SU-DHL-6 (cell line): ENCODE data around the gene LGALS8.

Source experiments
- H2AFZ ChIP-seq: fragments of 200-600 bp; sonication (generic); 2 replicates; pipeline ENCODE4 v1.6.1; 2014; ENCODE audit warnings: low read depth, mild to moderate bottlenecking, moderate library complexity, mixed read lengths, antibody characterized with exemption, low read length; ENCODE audit not compliant: severe bottlenecking
- H3F3A ChIP-seq: fragments of 200-600 bp; shearing (Covaris generic); 2 replicates; pipeline ENCODE4 v1.6.0; 2016; ENCODE audit warnings: antibody characterized with exemption, mild to moderate bottlenecking; ENCODE audit not compliant: insufficient read depth
- H3K27ac ChIP-seq: fragments of 200-600 bp; sonication (generic); 2 replicates; pipeline ENCODE4 v1.5.1; 2016; ENCODE audit warnings: low read depth, mild to moderate bottlenecking, low read length, moderate library complexity, mixed read lengths
- H3K27me3 ChIP-seq: fragments of 200-600 bp; sonication (generic), shearing (Covaris generic); 2 replicates; pipeline ENCODE4 v1.6.0; 2014; ENCODE audit warnings: mild to moderate bottlenecking, low read length
- H3K36me3 ChIP-seq: fragments of 200-600 bp; sonication (generic); 2 replicates; pipeline ENCODE4 v1.6.1; 2014; ENCODE audit warnings: mild to moderate bottlenecking, low read length, mixed read lengths
- H3K4me2 ChIP-seq: fragments of 300-600, 200-600 bp; shearing (Covaris generic), sonication (generic); 2 replicates; pipeline ENCODE4 v1.6.0; 2014; ENCODE audit warnings: low read length, low read depth, mild to moderate bottlenecking; ENCODE audit not compliant: poor library complexity, severe bottlenecking
- H3K4me3 ChIP-seq: fragments of 200-600 bp; sonication (generic); 2 replicates; pipeline ENCODE4 v1.5.1; 2014; ENCODE audit warnings: antibody characterized with exemption, low read length, mild to moderate bottlenecking, mixed read lengths; ENCODE audit not compliant: insufficient read depth, poor library complexity, severe bottlenecking
- H3K79me2 ChIP-seq: fragments of 200-600 bp; sonication (generic); 2 replicates; pipeline ENCODE4 v1.6.1; 2014; ENCODE audit warnings: mild to moderate bottlenecking, low read length, moderate library complexity; ENCODE audit not compliant: insufficient read depth
- H3K9ac ChIP-seq: fragments of 200-600 bp; sonication (generic); 2 replicates; pipeline ENCODE4 v1.7.0; 2014; ENCODE audit warnings: mild to moderate bottlenecking, low read length
- H3K9me2 ChIP-seq: fragments of 200-600 bp; sonication (generic); replicated peaks from 2 replicates; pipeline ENCODE4 v1.6.1; 2014; ENCODE audit warnings: low read length; ENCODE audit not compliant: insufficient read depth
- H3K9me3 ChIP-seq: fragments of 200-600 bp; sonication (generic); 2 replicates; pipeline ENCODE4 v1.6.1; 2014; ENCODE audit warnings: low read length, mixed read lengths; ENCODE audit not compliant: insufficient read depth
- H4K20me1 ChIP-seq: fragments of 200-600 bp; sonication (generic); 2 replicates; pipeline ENCODE4 v1.6.1; 2014; ENCODE audit warnings: low read depth, mild to moderate bottlenecking, antibody characterized with exemption, low read length, moderate library complexity, mixed read lengths
- CTCF ChIP-seq: fragments of 200-600 bp; sonication (generic); IDR thresholded peaks from one replicate; pipeline ENCODE4 v1.5.1; 2017; ENCODE audit warnings: antibody characterized with exemption, mild to moderate bottlenecking, low read length, moderate library complexity; ENCODE audit not compliant: insufficient read depth, poor library complexity, severe bottlenecking
- EZH2phosphoT487 ChIP-seq: fragments of 200-600 bp; sonication (generic), shearing (Covaris generic); conservative IDR thresholded peaks from 2 replicates; pipeline ENCODE4 v1.6.1; 2018; ENCODE audit warnings: mild to moderate bottlenecking, antibody characterized with exemption, low read length, moderate library complexity, mixed read lengths

LGALS8 gene

GRCh38 chr1:236516929-236517704 is 6.7 kb upstream of the LGALS8 start:
- Histone ChIP-seq H3K9me2 (no peaks in the 10 kb centered on the region), H3K27me3 (no peaks in the 10 kb centered on the region), H3F3A (no peaks in the 10 kb centered on the region), H3K36me3 (no peaks in the 10 kb centered on the region), H2AFZ (no peak overlapping the region), H3K27ac (no peak overlapping the region), H4K20me1 (no peaks in the 10 kb centered on the region), H3K9ac (no peak overlapping the region), H3K79me2 (no peaks in the 10 kb centered on the region), H3K4me3 (no peak overlapping the region), H3K9me3 (no peaks in the 10 kb centered on the region), H3K4me2 (no peak overlapping the region)
- TF ChIP-seq CTCF (no peak), EZH2phosphoT487 (no peak)

DNA sequence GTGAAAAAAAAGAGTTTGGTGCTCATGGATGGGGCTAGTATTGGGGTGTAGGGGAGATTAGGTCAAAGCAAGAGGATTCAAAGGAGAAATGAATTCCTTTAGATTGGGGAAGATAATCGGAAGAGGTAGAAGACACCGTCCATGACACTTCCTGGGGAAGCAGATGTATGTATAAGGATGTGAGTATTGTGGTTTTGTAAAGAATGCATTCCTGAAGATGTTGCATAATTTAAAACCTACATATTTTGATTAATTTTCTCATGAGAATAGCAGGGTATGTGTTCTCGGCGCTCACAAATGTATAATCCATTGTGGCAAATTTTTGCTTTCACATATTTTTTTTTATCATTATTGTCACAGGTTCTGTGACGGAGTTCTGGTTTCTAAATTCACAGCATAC is 5.5 kb upstream of the LGALS8 start:
- no peak overlapping the region for H2AFZ ChIP-seq
- no peaks in the 10 kb centered on the region for H3K36me3 ChIP-seq
- H4K20me1 ChIP-seq: no peaks in the 10 kb centered on the region
- H3K9me2 ChIP-seq: no peaks in the 10 kb centered on the region
- H3K27me3 ChIP-seq: no peaks in the 10 kb centered on the region
- H3K4me3 ChIP-seq: no peak overlapping the region
- H3K9ac ChIP-seq: no peak overlapping the region
- H3K9me3 ChIP-seq: no peaks in the 10 kb centered on the region
- TF ChIP-seq CTCF (no peak), EZH2phosphoT487 (no peak)
- no peaks in the 10 kb centered on the region for H3K79me2 ChIP-seq
- H3F3A ChIP-seq: no peaks in the 10 kb centered on the region
- no peak overlapping the region for H3K27ac ChIP-seq
- H3K4me2 ChIP-seq: no peak overlapping the region

- Histone ChIP-seq H3K79me2 (no peaks in the 10 kb centered on the region), H4K20me1 (no peaks in the 10 kb centered on the region), H3K9me2 (no peaks in the 10 kb centered on the region), H3K27me3 (no peaks in the 10 kb centered on the region), H3K9ac (no peak overlapping the region), H3K4me2 (no peak overlapping the region), H3F3A (no peaks in the 10 kb centered on the region), H3K27ac (no peak overlapping the region), H3K36me3 (no peaks in the 10 kb centered on the region), H2AFZ (no peak overlapping the region), H3K9me3 (no peaks in the 10 kb centered on the region), H3K4me3 (no peak overlapping the region)
- no peak for TF ChIP-seq CTCF
- TF ChIP-seq EZH2phosphoT487: no peak
These were observed 3.3 kb upstream of the LGALS8 start for GRCh38 chr1:236520445-236521005.
